ENCODE measurements around the gene MYO1A. TPM values are rescaled to one million over a fixed set of nuclear protein-coding genes. Genes with fewer than 3 reads are reported as not detected.

MYO1A gene
- total and polyA plus RNA-seq, 2 of the 13 experiments (the other 11 are each of a cell fraction or from before 2014, with no cell fraction given), result 5.3 to 6.0 TPM

- in situ Hi-C loops (cut with HindIII; ENCODE audit: extremely low pct_ligation_motif_present, low pct_unique_long_range_greater_than_20kb) (no loop called here), intact Hi-C loops (cut with micrococcal nuclease; ENCODE audit: unreplicated experiment) (no loop called here)
- H3K27me3 ChIP-seq (ENCODE audit: control insufficient read depth in 1 of 2, insufficient read depth in 2 of 2, low read length in 2 of 2), result peaks cover 0 to 15% of the 10 kb centered on the region in 2 experiments; a peak in 4 of 5 replicates
- ChIA-PET CTCF (ENCODE audit: low intra/inter-chr PET ratio, low total read pairs) (no interaction called here), POLR2A (interaction anchor here (0.8 kb wide), 1 partner anchor 91 kb away, joined by 3 read pairs; the partner anchor contains the start of gene STAT6)
- no peak for ATAC-seq
- no peak for FAIRE-seq
- TF ChIP-seq ZBTB10 (CRISPR knock-in tag; IDR thresholded peaks at IDR 0.05; ENCODE audit: borderline replicate concordance) (no peak), ZNF280D (CRISPR knock-in tag; IDR thresholded peaks at IDR 0.05) (no peak), TGIF2 (CRISPR knock-in tag; IDR thresholded peaks at IDR 0.05) (no peak)
- H3K79me2 ChIP-seq (ENCODE audit: insufficient read depth, low read length), result no peaks in the 10 kb centered on the region
- H3K9ac ChIP-seq (ENCODE audit: insufficient read depth, low read depth, low read length), result no peak overlapping the region
- H3K27ac ChIP-seq (ENCODE audit: extremely low read length, insufficient read depth, low read length), result no peak overlapping the region
- H2AFZ ChIP-seq (ENCODE audit: low read length), result no peak overlapping the region
- no peaks in the 10 kb centered on the region for H4K20me1 ChIP-seq (ENCODE audit: insufficient read depth, low read length)
- H3K4me3 ChIP-seq (replicated peaks in 1 of 3; ENCODE audit: insufficient read depth in 1 of 3, low read depth in 2 of 3, low read length in 3 of 3), result no peak overlapping the region
- BruUV-seq (replicated peaks), result no TSS peak
- peaks cover 31% of the 10 kb centered on the region for H3K4me1 ChIP-seq (ENCODE audit: insufficient read depth, low read length)
- no peaks in the 10 kb centered on the region for H3K36me3 ChIP-seq (replicated peaks in 1 of 2; ENCODE audit: control insufficient read depth in 1 of 2, insufficient read depth in 2 of 2, low read length in 2 of 2)
- DNase-seq (ENCODE audit: low spot score), result no peak
- WGBS (ENCODE audit: low lambda C conversion rate), result 69% methylated on average over 9 of the region's 9 CpGs
- H3K9me3 ChIP-seq (ENCODE audit: low read length), result no peaks in the 10 kb centered on the region
- no peak overlapping the region for H3K4me2 ChIP-seq (ENCODE audit: low read depth, low read length)
These were observed 29.8 kb downstream of the MYO1A start for GRCh38 chr12:57019983-57020719.

Measured in HepG2 (cell line).